Heart left ventricle (tissue), 13 donors: ENCODE results near the gene DIAPH3.

ENCODE experiments used
- POLR2A ChIP-seq, 2 donors: fragments of 450-650 bp; IDR thresholded peaks; one replicate each; pipeline ENCODE4 v1.6.1; 2017; ENCODE audit warnings: antibody characterized with exemption in 2 of 2, mild to moderate bottlenecking in 2 of 2, moderate library complexity in 2 of 2
- TF ChIP-seq, protein P1 (sequence below), 12 donors: fragments of 200-600 bp; sonication (generic) in 4 of 12; IDR thresholded peaks; one replicate each; pipeline versions ENCODE4 v1.5.0 to v1.8.0; 2018 to 2022; ENCODE audit warnings: antibody characterized with exemption in 12 of 12, mild to moderate bottlenecking in 5 of 12
- donor health status: ischemic (EF 13 %, LVEDD 7.1; RV severe dilation, severe dysfunction).
- donor health status: DM: no; HTN: yes; CAD: no.
- donor health status: DM: no; HTN: no; CAD: no.
- donor health status: ischemic (EF 25% LVEDD 6.9; RV normal size, moderate dysfunction).
- donor health status: ischemic (EF 25% LVEDD 5.7; RV mildly dilated, moderate dysfunction).
- donor health status: ischemic (EF 35%, LVEDD 5.7; RV mildly dilated, moderate dysfunction).
- donor health status: nonischemic (EF 11% LVEDD 7.7; RV severe dilation, severe dysfunction).
- donor health status: DM: yes; HTN: yes; CAD: no.
- donor health status: PGD.
- donor health status: ischemic (EF 29% LVEDD 5.4; RV normal size, mild dysfunction).
- donor health status: nonischemic (EF 23%, LVEDD 6.1; RV moderate dilation, normal function).

DNA sequence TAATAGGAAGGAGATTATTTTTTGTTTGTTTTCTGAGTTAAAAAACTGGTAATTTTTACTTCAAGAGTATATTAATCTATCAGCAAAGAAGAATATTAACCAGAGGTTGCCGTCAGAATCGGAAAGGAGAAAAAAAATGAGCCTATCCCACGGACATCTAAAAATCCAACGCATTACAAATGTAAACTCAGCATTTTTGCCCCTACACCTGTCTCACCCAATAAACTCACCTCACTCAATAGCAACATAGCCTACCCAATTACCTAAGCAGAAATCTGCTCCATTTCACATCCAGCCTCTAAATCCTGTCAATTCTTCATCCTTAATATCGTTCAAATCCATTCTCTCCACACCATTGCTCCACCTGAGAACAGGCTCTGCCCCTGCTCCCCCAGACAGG is 10.4 kb upstream of the DIAPH3 start:
- TF ChIP-seq POLR2A (IDR thresholded peaks at IDR 0.05) = no peak
- TF ChIP-seq, protein P1, sequence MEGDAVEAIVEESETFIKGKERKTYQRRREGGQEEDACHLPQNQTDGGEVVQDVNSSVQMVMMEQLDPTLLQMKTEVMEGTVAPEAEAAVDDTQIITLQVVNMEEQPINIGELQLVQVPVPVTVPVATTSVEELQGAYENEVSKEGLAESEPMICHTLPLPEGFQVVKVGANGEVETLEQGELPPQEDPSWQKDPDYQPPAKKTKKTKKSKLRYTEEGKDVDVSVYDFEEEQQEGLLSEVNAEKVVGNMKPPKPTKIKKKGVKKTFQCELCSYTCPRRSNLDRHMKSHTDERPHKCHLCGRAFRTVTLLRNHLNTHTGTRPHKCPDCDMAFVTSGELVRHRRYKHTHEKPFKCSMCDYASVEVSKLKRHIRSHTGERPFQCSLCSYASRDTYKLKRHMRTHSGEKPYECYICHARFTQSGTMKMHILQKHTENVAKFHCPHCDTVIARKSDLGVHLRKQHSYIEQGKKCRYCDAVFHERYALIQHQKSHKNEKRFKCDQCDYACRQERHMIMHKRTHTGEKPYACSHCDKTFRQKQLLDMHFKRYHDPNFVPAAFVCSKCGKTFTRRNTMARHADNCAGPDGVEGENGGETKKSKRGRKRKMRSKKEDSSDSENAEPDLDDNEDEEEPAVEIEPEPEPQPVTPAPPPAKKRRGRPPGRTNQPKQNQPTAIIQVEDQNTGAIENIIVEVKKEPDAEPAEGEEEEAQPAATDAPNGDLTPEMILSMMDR (IDR thresholded peaks at IDR 0.05) = no peak
